ENCODE data around the gene AMPH.
A peak's percentile ranks its signal among the peaks of the same experiment; 100 is the strongest.

AMPH gene

DNA sequence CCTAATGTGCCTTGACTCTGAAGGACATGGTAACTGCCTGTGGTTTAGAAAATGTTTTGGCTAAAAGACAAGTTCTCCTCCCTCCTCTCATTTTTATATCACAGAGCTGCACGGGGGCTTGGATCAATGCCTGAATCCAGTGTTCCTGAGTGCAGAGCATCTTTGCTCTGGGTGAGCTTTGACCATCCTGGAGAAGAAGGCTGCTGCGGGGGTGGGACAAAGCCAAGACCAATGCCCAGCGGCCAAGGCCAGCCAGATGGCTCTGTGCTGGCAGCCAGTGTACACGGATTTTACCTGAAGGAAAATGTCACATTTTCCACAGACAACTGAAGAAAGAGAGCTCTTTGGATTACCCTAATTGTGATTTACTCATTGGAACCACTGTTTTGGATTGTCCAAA, 255.7 kb downstream of the AMPH start:
- TF ChIP-seq, protein P1, sequence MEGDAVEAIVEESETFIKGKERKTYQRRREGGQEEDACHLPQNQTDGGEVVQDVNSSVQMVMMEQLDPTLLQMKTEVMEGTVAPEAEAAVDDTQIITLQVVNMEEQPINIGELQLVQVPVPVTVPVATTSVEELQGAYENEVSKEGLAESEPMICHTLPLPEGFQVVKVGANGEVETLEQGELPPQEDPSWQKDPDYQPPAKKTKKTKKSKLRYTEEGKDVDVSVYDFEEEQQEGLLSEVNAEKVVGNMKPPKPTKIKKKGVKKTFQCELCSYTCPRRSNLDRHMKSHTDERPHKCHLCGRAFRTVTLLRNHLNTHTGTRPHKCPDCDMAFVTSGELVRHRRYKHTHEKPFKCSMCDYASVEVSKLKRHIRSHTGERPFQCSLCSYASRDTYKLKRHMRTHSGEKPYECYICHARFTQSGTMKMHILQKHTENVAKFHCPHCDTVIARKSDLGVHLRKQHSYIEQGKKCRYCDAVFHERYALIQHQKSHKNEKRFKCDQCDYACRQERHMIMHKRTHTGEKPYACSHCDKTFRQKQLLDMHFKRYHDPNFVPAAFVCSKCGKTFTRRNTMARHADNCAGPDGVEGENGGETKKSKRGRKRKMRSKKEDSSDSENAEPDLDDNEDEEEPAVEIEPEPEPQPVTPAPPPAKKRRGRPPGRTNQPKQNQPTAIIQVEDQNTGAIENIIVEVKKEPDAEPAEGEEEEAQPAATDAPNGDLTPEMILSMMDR (conservative IDR thresholded peaks at IDR 0.05), result no peak
- H3K27ac ChIP-seq, result no peak overlapping the region

DNA sequence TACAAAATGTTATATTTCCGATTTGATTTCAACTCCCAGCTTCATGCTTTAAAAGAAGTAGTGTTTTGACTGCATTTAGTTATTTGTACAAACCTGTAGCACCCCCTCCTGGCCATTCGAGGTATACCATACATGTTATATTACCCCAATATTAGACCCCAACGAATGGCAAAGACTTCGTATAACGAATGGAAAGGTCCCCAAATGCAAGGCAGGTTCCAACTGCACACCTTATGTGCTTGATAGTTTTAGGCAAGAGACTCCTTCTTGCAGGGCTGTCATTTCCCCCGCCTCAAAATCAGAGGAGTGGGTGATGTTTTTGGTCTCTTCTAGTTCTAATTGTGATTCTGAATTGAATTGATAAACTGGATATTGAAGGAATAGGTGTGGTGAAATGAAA, 256.7 kb downstream of the AMPH start:
- TF ChIP-seq, protein P1 (conservative IDR thresholded peaks at IDR 0.05), result peak; percentile 69
- no peak overlapping the region for H3K27ac ChIP-seq

DNA sequence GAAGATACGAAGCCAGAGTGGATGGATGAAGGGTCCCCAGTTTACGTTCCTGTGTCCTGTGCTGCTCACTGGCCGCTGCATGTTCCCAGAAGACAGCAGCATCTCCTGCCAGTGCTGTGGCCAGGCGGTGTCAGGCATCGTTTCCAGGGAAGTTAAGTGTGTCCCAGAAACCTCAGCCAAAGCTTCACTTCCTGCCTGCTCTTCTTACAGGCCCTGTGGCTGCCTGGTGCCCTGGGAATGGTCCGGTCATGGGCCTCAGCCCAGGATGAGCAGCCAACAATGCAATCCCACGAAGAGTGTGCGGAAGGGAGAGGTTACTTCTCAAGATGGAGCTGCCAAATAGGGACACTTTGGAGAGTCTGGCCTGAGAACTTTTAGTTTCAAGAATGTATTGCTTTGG, 258.0 kb downstream of the AMPH start:
- no peak overlapping the region for H3K27ac ChIP-seq
- TF ChIP-seq, protein P1 (conservative IDR thresholded peaks at IDR 0.05), result no peak

DNA sequence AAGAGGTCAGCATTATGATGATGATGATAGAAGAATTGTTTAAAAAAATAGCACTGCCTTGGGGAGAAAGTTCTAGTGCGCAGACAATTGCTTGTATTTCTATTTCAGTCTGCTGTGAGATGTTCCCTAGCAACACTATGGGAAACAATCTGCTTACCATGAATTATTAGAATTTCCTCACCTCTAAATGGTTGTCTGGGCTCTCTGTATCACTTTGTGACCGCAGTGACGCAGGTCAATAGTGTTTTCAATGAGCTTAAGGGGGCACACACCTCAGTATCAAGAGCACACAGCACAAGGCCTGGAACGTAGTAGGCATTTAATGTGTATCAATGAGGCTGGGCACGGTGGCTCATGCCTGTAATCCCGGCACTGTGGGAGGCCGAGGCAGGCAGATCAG, 258.9 kb downstream of the AMPH start:
- TF ChIP-seq, protein P1 (conservative IDR thresholded peaks at IDR 0.05), result no peak
- H3K27ac ChIP-seq, result no peak overlapping the region

DNA sequence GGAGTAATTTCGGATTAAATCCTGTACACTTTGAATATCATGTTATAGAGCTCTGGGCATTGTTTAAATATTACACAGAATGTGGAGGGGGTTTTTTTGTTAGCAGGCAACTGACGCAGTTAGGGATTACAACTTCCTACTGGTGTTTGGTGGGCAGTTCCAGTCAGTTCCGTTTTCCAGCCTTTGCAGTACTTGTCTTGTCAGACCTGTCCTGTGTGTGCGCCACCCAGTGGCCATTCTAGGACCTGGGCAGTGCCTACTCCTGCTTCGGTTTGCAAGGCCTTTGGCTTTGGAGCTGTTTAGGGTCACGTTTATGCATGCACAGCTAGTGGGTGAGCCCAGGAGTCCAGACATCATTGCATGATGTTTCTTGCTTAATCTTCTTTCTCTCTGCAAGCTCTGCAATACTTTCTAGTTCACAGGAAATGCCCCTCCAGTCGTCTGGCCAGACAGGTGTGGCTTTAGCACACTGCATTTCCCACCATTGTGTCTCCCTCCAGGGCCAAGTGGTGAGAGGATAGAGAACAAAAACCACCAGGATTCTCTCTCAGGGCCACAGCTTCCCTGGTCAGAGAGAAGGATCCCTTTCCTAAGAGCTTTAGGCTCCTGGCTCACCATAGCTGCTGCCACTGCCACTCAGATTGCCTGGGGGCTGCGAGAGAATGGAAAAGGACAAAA, 261.2 kb downstream of the AMPH start:
- TF ChIP-seq, protein P1 (conservative IDR thresholded peaks at IDR 0.05), result peak; percentile 98
- peak overlapping the region; percentile 12; the same call in 1 of the 2 replicates for H3K27ac ChIP-seq

DNA sequence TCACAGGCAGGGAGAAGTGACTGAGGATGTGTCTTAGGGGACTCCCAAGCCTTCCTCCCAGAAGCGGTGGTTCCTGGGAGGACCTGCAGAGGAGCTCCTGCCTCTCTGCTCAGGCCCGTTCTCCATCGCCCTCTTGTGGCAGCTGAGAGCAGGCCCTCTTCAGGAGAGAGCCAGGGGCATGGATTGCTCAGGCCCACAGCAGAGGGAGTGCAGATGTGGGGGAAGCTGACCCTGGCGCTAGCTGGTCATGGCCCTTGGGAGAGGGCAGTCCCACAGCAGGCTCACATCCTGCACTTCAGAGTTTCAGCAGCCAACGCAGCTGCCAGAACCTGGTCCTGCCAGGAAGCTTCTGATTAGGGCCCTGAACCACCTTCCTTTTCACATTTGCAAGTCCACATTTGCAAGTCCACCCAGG, 263.0 kb downstream of the AMPH start:
- TF ChIP-seq, protein P1 (conservative IDR thresholded peaks at IDR 0.05), result peak; percentile 94
- H3K27ac ChIP-seq, result no peak overlapping the region

DNA sequence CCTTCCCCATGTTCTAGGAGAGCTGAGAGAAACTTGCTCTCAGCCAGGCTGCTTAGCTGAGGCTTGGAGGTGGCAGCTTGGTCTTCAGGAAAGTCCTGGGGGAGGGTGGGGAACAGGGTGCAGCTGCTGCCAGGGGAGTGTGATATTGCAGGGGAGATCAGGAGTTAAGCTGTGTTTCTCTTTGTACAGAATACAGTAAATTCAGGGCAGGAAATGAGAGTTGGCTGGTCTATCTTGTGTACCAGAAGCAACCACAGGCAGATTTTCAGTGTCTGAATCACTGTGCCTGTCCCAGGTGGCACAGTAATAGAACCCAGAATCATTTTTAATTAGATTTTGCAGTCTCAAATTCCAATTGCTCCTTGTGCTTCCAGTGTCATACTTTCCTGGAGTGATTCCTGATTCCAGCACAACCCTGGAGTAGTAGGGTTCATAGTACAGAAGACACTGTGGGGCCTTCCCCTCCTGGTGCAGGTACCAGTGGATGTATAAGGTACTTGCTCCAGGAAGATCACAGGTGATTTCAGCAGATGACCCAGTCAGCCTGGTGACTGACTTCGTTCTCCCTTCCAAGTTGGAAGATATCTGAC, 263.8 kb downstream of the AMPH start:
- TF ChIP-seq, protein P1 (conservative IDR thresholded peaks at IDR 0.05), result no peak
- no peak overlapping the region for H3K27ac ChIP-seq
